H1 (cell line): ENCODE measurements around the gene CACNA2D1. TPM values are rescaled to one million over a fixed set of nuclear protein-coding genes. Genes with fewer than 3 reads are reported as not detected.

Experiments used
- BRCA1 ChIP-seq: IDR thresholded peaks from 2 replicates; pipeline ENCODE4 v1.6.1; 2012; ENCODE audit warnings: low read depth, low read length, improper control_type of control experiment
- E2F6 ChIP-seq: IDR thresholded peaks from 2 replicates; pipeline ENCODE4 v1.6.1; 2012; ENCODE audit warnings: inconsistent platforms
- HDAC2 ChIP-seq, 2 experiments: fragments of 300-600 bp in 1 of 2; sonication (generic) in 1 of 2; IDR thresholded peaks; 2 replicates each; pipeline ENCODE4 v1.6.1; 2011 to 2012; ENCODE audit warnings: low read depth in 2 of 2, low read length in 2 of 2, mild to moderate bottlenecking in 2 of 2, moderate library complexity in 2 of 2, borderline replicate concordance in 1 of 2, inconsistent platforms in 1 of 2
- SP1 ChIP-seq: IDR thresholded peaks from 2 replicates; pipeline ENCODE4 v1.6.1; 2011; ENCODE audit warnings: low read depth, low read length
- SRF ChIP-seq: IDR thresholded peaks from 2 replicates; pipeline ENCODE4 v1.6.1; 2011; ENCODE audit warnings: mild to moderate bottlenecking, low read depth, low read length, moderate library complexity
- polyA plus RNA-seq, 7 experiments: library from polyadenylated mRNA; depleted of rRNA in 3 of 7; stranded (reverse) in 5 of 7; unstranded in 2 of 7; fragments of >200 nt in 5 of 7; fragments of 200-250 nt in 2 of 7; gene quantifications; 1 replicate in 5 of 7; 2 replicates in 1 of 7; 4 replicates in 1 of 7; pipeline versions ENCODE4 v1.2.1 to v1.2.3, GENCODE V29; 2011 to 2013; ENCODE audit warnings: missing spikeins in 2 of 7, mixed read lengths in 2 of 7
- total RNA-seq: library from RNA; stranded (reverse); fragmentation: NEBNext Ultra II Directional; extraction: Animal tissue kit (Norgen Biotek cat#: 25700); gene quantifications from 2 replicates; pipeline ENCODE4 v1.2.1, GENCODE V29; 2021

CACNA2D1 gene
- total and polyA plus RNA-seq, 2 of the 8 experiments (the other 6 are each of a cell fraction or from before 2014, with no cell fraction given): 4.3 to 27.3 TPM

DNA sequence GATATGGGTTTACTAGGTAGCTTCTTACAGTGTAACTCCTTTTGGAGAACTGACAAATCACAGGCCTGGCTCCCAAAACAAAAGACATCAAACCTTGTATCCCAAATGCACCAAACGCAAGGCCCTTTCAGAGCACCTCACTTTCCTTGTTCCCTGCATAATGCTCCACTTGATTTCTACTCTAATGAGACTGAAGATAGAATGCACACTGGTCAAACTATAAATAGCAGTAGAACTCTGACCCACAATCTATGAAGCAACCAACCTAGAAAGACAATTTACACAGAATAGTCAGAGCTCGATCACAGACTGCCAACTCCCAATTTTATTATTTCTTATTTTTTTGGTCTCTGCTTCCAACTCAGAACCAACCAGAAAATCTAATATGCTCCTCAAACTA is 214.4 kb downstream of the CACNA2D1 start (continued):
- no peak for TF ChIP-seq SRF
- no peak for TF ChIP-seq E2F6
- TF ChIP-seq SP1: no peak
- no peak for TF ChIP-seq BRCA1
- TF ChIP-seq HDAC2 (IDR thresholded peaks at IDR 0.05; ENCODE audit: borderline replicate concordance in 1 of 2, low read depth in 2 of 2, low read length in 2 of 2): no peak
